Activated CD8-positive, alpha-beta memory T cell treated with anti-CD3 and anti-CD28 coated beads, Interleukin-2, amount 50 U/mL, for 24 hours (primary cell): ENCODE results near the gene ADD3.

ENCODE experiments used
- DNase-seq: peaks from one replicate; pipeline ENCODE4 v3.0.0-alpha.2; 2020; ENCODE audit errors: extremely low read depth

Gene ADD3

DNA sequence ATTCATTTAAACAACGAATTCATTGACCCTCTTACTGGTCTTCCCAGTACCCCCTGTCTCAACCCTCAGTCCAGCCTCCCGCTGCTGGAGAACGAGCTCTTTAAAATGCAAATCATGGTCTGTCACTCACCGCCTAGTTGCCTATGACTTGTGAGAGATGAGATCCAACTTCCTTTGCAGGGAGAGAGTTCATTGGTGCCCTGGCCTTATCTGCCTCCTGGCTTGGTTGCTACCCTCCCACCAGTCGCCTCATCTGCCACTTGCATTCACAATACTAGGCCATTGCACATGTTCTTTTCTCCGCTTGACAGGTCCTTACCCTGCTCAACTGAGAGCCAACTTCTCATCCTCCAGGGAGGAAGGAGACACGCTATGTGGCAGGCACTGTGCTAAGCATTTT is 145.6 kb downstream of the ADD3 start:
- no peak for DNase-seq

DNA sequence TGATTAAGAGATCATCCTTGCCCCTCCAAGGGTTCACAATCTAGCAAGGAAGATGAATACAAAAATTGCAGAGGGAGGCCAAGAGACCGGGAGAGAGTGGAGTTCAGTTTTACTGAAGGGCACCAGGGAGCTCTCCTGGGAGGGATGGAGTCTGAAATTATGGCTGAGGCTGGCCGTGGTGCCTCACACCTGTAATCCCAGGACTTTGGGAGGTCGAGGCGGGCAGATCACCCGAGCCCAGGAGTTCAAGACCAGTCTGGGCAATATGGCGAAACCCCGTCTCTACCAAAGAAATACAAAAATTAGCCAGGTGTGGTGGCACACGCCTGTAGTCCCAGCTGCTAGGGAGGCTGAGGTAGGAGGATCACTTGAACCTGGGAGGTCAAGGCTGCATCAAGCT is 148.3 kb downstream of the ADD3 start:
- DNase-seq, result no peak

DNA sequence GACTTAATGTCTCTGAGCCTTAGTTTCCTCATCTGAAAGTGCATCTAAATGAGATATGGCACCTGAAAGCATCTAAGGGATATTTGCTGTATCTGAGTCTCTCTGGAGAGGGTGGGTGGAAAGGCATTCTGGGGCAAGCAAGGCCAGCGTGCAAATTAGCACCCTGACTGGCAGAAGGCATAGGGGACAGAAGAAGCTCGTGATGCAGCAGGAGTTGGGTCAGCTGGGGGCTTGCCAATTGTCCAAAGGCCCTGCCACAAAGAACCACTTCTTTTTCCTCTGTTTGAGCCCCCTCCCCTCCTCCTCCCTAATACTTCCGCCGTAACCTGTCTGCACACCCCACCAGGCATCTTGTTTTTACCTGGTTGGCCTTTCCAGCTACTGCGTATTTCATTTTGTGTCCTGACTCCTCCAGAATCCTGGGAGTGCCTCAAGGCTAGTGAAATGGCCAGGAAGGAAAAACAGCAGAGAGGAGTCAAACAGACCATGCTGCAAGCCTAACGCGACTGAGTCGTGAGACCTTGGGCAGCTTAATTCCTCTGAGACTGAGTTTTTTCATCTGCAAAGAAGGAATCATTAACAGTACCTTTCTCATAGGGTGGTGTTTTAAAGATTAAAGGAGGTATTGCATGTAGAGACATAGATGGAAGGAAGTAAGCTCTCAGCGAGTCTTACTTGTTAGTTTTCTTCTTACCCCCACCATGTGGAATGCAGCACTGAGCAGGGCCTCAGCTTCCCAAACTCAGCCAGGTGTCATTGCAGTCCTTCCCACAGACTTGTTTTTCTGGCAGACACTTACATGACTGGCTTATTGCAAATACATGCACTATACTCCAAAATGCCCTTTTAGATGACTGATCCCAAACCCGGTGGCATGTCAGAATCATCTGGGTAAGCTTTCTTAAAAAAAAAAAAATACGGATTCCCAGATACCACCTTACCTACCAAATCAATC is 150.5 kb downstream of the ADD3 start:
- DNase-seq, result no peak

DNA sequence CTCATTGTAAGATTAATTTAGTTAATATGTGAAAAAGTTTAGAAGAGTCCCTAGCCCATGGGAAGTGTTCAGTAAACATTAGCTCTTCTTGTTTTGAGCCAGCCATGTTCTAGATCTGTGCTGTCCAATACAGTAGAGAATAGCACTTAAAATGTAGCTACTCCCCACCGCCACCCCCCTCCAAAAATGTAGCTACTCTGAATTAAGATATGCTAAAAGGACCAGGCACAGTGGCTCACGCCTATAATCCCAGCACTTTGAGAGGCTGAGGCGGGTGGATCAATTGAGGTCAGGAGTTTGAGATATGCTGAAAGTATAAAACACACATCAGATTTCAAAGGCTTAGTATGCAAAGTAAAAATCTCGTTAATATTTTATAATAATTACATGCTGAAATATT is 152.3 kb downstream of the ADD3 start:
- DNase-seq, result no peak

DNA sequence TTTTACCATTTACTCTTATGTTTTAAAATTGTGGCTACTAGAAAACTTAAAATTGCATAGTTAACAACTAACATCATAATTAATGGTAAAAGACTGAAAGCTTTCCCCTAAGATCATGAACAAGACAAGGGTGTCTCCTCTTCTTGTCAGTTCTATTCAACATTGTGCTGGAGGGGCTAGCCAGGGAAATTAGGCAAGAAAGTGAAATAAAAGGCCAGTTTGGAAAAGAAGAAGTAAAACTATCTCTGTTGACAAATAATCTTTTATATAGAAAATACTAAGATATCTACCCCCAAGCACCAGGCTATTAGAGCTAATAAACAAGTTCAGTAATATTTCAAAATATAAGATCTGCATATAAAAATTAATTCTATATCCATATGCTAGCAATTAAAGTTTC is 152.7 kb downstream of the ADD3 start:
- DNase-seq, result no peak

- DNase-seq, result no peak
Observed at GRCh38 chr10:110162741-110163145, 155.0 kb downstream of the ADD3 start.

- DNase-seq, result no peak
Observed at GRCh38 chr10:110163192-110163773, 155.5 kb downstream of the ADD3 start.

DNA sequence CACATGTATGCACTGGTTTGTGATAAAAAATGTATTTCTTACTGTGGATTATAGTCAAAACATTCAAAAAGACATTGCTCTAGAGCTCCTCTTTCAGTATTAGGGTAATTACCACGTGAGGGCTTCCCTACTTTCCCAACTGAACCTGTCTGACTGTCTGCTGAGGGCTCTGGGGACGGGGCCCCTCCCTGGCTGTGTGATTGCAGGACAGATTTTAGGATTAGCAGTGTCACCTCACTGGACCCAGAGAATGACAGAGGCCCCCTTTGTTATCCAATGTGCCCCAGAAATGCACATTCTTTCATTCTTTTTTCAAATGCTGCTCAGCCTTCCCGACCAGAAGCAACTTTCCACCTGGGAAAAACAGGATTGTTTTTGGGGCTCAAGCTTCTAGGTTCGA is 156.1 kb downstream of the ADD3 start:
- no peak for DNase-seq

DNA sequence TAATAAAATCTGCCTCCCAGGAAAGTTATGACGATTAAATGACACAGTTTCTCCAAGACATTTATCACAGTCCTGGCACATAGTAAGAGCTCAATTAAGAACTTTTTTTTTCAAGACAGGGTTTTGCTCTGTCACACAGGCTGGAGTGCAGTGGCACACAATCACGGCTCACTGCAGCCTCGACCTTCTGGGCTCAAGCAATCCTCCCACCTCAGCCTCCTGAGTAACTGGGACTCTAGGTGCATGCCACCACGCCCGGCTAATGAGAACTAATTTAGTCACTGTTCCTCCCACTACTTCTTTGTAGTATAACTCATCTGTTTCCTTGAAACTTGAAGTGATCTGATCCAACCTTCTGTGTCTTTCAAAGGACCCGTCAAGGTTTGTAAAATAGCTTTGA is 157.5 kb downstream of the ADD3 start:
- no peak for DNase-seq

- DNase-seq, result no peak
Observed at GRCh38 chr10:110167149-110167548, 159.4 kb downstream of the ADD3 start.

DNA sequence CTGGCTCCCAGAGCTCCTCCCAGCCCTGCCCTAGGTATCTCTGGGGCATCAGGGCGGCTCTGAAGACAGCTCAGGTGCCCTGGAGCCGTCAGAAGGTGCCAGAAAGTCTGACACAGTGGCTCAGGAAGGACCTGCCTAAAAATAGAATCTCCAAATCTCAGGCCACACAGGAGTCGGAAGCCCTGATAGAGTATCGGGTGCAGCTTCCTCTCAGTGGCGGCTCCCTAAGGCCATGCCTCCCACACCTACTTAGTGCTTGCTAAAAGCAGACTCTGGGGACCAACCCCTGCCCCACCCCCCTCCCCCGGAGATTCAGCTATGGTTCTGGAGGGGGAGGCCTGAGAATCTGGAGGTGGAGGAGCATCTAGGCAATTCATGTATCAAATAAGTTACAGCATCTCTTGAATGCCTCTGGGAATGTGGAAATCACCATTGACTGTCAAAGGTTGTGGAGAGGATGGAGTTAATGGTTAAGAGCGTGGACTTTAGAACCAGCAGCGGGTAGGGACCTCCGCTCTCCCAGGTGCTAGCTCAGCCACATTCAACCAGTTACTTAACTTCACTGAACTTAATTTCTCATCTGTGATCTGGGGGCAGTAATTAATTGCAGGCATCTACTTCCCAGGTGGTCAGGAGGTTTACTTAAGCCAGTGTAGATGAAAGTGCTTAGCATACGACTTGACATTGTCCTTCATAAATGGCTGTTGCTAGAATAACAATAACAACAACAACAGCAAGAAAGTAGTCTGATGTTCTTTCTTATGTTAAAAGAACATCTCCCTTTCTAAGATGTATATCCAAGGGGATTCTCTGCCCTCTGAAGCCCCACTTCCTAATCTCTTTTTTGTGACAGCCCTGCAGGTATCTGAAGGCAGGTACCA is 161.1 kb downstream of the ADD3 start:
- no peak for DNase-seq

DNA sequence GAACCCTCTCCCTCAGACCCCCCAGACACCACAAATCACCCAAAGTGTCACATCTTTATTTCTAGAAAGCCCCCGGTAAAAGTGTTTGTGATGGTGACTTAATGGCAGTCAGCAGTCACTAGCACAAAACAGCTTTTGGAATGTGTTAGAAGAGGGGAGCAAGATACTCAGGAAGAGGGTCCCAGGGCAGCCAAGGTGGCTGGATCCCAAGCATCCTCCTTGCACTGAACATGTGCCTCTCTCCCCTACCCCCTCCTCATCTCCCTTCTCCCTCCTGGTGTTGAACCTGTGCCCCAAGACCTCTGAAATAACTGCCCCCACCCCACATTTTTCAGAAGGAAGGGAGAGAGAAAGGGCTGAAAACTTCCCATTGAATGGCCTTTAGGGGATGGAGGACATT is 161.8 kb downstream of the ADD3 start:
- DNase-seq, result no peak

GRCh38 chr10:110170142-110170971 is 162.6 kb downstream of the ADD3 start:
- DNase-seq, result no peak

DNA sequence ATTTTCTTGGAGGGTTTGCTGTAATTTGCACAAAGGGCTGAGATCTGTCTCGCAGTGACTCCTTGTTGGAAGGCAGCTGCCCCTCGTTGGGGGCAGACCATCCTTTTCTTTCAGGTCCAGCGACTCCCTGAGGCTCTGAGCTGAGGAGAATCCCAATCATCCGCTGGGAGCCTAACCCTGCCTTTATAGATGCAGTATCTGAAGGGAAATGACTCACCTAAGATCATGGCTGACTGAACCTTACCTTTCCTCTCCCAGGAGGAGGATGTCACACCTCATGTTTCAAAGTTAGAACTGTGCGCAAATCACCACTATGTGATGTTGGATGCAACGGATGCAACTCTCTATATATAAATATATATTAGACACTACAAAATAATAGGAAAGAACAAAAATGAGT is 163.2 kb downstream of the ADD3 start:
- DNase-seq, result no peak

- DNase-seq, result no peak
Observed at GRCh38 chr10:110172155-110172554, 164.4 kb downstream of the ADD3 start.

DNA sequence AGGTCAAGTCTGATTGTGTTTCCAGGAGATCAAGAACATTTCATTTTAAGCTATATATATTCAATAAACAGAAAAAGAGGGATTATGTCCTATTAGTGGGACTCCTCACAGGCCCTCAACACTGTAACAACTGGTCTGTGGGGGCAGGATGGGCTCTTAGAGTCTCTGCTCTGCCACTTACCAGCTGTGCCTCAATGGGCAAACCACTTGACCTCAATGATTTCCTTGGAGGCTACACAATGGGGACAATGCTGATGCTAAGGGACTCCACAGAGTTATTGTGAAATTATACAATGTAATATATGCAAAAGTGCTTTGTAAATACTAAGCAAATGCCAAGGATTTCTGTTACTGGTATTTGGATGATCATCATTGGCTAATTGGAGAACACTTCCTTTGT is 166.4 kb downstream of the ADD3 start:
- DNase-seq, result no peak

- no peak for DNase-seq
Observed at GRCh38 chr10:110174816-110175215, 167.0 kb downstream of the ADD3 start.

DNA sequence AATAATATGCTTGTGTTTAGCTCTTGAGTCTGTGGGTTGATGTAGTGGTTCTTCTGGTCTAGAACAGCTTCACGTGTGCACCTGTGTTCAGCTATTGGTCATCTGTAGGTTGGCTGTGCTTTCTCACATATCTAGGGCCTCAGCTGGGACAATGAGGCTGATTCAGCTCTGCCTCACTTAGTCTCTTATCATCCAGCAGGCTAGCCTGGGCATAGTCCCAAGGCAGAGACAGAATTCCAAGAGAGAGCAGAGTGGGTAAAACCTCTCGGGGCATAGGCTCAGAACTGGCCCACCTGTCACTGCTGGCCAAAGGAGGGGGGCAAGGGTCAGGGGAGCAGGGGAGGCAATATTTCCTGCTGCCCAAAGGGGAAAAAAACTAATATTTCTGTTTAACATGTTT is 167.6 kb downstream of the ADD3 start:
- DNase-seq, result no peak

GRCh38 chr10:110176141-110177030 is 168.6 kb downstream of the ADD3 start:
- DNase-seq, result no peak

DNA sequence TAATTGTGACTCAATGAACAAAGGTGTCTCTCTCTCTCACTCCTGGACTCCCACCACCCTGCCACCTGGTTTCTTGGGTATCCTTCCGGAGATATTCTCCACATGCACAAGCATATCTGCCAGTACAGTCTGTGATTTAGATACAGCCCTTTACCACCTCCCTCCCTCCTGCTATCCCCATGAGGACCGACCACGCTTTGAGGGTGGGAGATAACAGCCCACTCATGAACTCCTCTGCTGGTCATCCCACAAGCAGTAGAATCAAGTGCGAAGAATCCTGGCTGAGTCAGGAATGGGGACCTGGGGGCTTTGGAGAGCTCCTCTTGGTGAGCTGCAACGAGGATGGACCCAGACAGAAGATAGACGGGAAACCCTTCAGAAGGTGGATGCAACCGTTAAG is 171.4 kb downstream of the ADD3 start:
- DNase-seq, result no peak

- DNase-seq, result no peak
Observed at GRCh38 chr10:110181451-110181850, 173.7 kb downstream of the ADD3 start.
